Calu3 (cell line): Measurements from ENCODE around the gene ATP5F1D. TPM values are rescaled to one million over a fixed set of nuclear protein-coding genes. Genes with fewer than 3 reads are reported as not detected.

Experiments used
- BruUV-seq: library from RNA; stranded (reverse); fragments of 400-500 nt; replicated peaks from 2 replicates; lab custom pipeline; 2021; lab: Mats Ljungman, UMichigan
- CTCF ChIA-PET: fragments of 300-600 bp; sonication (Branson Sonifier 250); formaldehyde crosslinking; loops from one replicate; lab custom pipeline; 2022; ENCODE audit warnings: antibody characterized with exemption; lab: Charles Lee
- DNase-seq: peaks from one replicate; pipeline ENCODE4 v3.0.0; 2022
- H3K27ac Mint-ChIP-seq: one replicate; pipeline ENCODE4 v1.8.0; 2022; ENCODE audit warnings: mixed read lengths; ENCODE audit not compliant: unreplicated experiment
- H3K27me3 Mint-ChIP-seq: one replicate; pipeline ENCODE4 v1.8.0; 2022; ENCODE audit warnings: mixed read lengths; ENCODE audit not compliant: unreplicated experiment
- H3K36me3 Mint-ChIP-seq: one replicate; pipeline ENCODE4 v1.8.0; 2022; ENCODE audit warnings: mild to moderate bottlenecking, moderate library complexity, mixed read lengths; ENCODE audit not compliant: insufficient read depth, unreplicated experiment
- H3K4me1 Mint-ChIP-seq: one replicate; pipeline ENCODE4 v1.8.0; 2022; ENCODE audit warnings: mild to moderate bottlenecking, low read depth, mixed read lengths; ENCODE audit not compliant: unreplicated experiment
- H3K4me3 Mint-ChIP-seq: one replicate; pipeline ENCODE4 v1.8.0; 2022; ENCODE audit warnings: mild to moderate bottlenecking, low read depth, moderate library complexity, mixed read lengths; ENCODE audit not compliant: unreplicated experiment
- H3K9me3 Mint-ChIP-seq: one replicate; pipeline ENCODE4 v1.8.0; 2022; ENCODE audit warnings: low read depth, mixed read lengths; ENCODE audit not compliant: unreplicated experiment
- CTCF ChIP-seq: fragments of 200-600 bp; IDR thresholded peaks from one replicate; pipeline ENCODE4 v1.8.0; 2022; ENCODE audit warnings: antibody characterized with exemption; ENCODE audit not compliant: unreplicated experiment
- intact Hi-C: fragments of 100-400 bp; cut with micrococcal nuclease; formaldehyde crosslinking; loops from one replicate; pipeline ENCODE4 v1.10.0; 2022; ENCODE audit not compliant: unreplicated experiment
- total RNA-seq: library from RNA; stranded (reverse); gene quantifications from 2 replicates; pipeline ENCODE4 v1.2.3, GENCODE V29; 2022

Gene ATP5F1D
- total RNA-seq, 1 experiment from 2014 or later, result 91.8 TPM

GRCh38 chr19:1275976-1276627 is 34.6 kb downstream of the ATP5F1D start:
- H3K27ac Mint-ChIP-seq, result peak overlapping the region; percentile 65
- no peak for TF ChIP-seq CTCF
- H3K4me3 Mint-ChIP-seq, result peak overlapping the region; percentile 73
- CTCF ChIA-PET, result no interaction called here
- no peaks in the 10 kb centered on the region for H3K27me3 Mint-ChIP-seq
- intact Hi-C loops, result no loop called here
- DNase-seq, result no peak
- no peaks in the 10 kb centered on the region for H3K9me3 Mint-ChIP-seq
- H3K36me3 Mint-ChIP-seq, result peaks cover 66% of the 10 kb centered on the region
- BruUV-seq, result TSS peak; percentile 11
- peaks cover 5% of the 10 kb centered on the region for H3K4me1 Mint-ChIP-seq

DNA sequence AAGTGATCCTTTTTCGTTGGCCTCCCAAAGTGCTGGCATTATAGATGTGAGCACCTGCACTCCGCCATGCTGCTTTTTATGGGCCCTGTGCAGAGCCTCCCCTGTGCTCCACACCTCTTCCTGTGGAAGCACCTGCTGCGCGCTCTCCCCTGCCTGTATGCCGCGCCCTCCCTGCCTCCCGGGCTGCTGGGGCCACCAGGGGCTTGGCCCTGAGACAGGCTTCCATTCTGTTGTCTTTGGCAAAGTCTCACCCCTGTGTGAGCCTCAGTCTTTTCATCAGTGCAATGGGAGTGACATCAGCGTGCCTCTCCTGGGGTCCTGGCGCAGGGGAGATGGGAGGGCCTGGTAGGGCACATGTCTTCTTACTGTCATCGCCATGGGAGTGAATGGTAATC is 35.1 kb downstream of the ATP5F1D start:
- BruUV-seq, result no TSS peak
- Mint-ChIP-seq H3K36me3 (peaks cover 61% of the 10 kb centered on the region), H3K4me1 (no peaks in the 10 kb centered on the region), H3K4me3 (peak overlapping the region; percentile 73), H3K9me3 (no peaks in the 10 kb centered on the region), H3K27me3 (no peaks in the 10 kb centered on the region), H3K27ac (peak overlapping the region; percentile 65)
- intact Hi-C loops, result no loop called here
- CTCF ChIA-PET, result no interaction called here
- no peak for DNase-seq
- TF ChIP-seq CTCF, result no peak

- CTCF ChIA-PET, result interaction anchor here (0.6 kb wide), 1 partner anchor 24 kb away, joined by 4 read pairs; no protein-coding TSS in a partner anchor
- intact Hi-C loops, result no loop called here
- no peak for TF ChIP-seq CTCF
- Mint-ChIP-seq H3K4me1 (no peaks in the 10 kb centered on the region), H3K4me3 (peak overlapping the region; percentile 73), H3K27me3 (no peaks in the 10 kb centered on the region), H3K27ac (peak overlapping the region; percentile 65), H3K9me3 (no peaks in the 10 kb centered on the region), H3K36me3 (peaks cover 58% of the 10 kb centered on the region)
- DNase-seq, result no peak
- BruUV-seq, result no TSS peak
Measured at GRCh38 chr19:1277061-1277460, 35.5 kb downstream of the ATP5F1D start.

DNA sequence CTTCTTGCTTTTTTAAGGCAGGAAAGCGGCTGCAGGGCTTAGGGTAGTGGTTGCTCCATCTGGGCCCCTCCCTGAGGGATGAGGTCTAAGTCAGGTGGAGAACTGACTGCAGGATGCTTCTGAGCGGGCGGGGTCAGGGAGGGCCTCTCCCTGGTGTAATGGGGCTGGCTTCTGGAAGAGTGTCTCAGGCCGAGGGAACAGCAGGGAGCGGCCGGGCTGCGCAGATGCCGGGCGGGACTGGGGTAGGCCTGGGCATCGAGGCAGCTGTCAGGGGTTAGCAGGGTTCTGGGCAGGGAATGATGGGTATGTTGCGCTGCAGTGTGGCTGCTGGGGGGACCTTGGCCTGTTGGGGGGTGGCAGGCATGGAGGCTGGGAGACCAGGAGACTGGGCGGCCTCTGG is 36.5 kb downstream of the ATP5F1D start:
- H3K4me1 Mint-ChIP-seq, result no peaks in the 10 kb centered on the region
- H3K4me3 Mint-ChIP-seq, result no peak overlapping the region
- no peaks in the 10 kb centered on the region for H3K9me3 Mint-ChIP-seq
- intact Hi-C loops, result loop anchor here (2.0 kb wide), 1 partner anchor 95 kb away; no protein-coding TSS in a partner anchor
- H3K27me3 Mint-ChIP-seq, result no peaks in the 10 kb centered on the region
- no peak overlapping the region for H3K27ac Mint-ChIP-seq
- no peak for TF ChIP-seq CTCF
- no peak for DNase-seq
- BruUV-seq, result no TSS peak
- CTCF ChIA-PET, result no interaction called here
- peaks cover 49% of the 10 kb centered on the region for H3K36me3 Mint-ChIP-seq
